HepG2 (cell line): ENCODE data around the gene PC. TPM values are rescaled to one million over a fixed set of nuclear protein-coding genes. Genes with fewer than 3 reads are reported as not detected.
A peak's percentile ranks its signal among the peaks of the same experiment; 100 is the strongest.

Experiments
- AHR ChIP-seq: IDR thresholded peaks from 2 replicates; pipeline ENCODE4 v1.6.1; 2018; ENCODE audit warnings: missing genetic modification reagents, missing compliant biosample characterization
- ASH2L ChIP-seq: fragments of 300-600, 200-600 bp; sonication (generic); IDR thresholded peaks from 2 replicates; pipeline ENCODE4 v1.7.0; 2017; ENCODE audit warnings: low read depth, mild to moderate bottlenecking, moderate library complexity, mixed read lengths, low read length; ENCODE audit not compliant: insufficient read length
- CTCF ChIP-seq: sonication (generic); formaldehyde crosslinking; IDR thresholded peaks from 2 replicates; pipeline ENCODE4 v1.5.0; 2020; ENCODE audit warnings: mild to moderate bottlenecking, missing genetic modification reagents, moderate library complexity
- ETV5 ChIP-seq: IDR thresholded peaks from 2 replicates; pipeline ENCODE4 v1.6.1; 2018; ENCODE audit warnings: missing biosample characterization, missing genetic modification reagents, inconsistent platforms, borderline replicate concordance
- FOXP4 ChIP-seq: sonication (generic); formaldehyde crosslinking; IDR thresholded peaks from 2 replicates; pipeline ENCODE4 v1.4.0; 2020; ENCODE audit warnings: missing genetic modification reagents
- HOXA3 ChIP-seq: sonication (generic); formaldehyde crosslinking; IDR thresholded peaks from 2 replicates; pipeline ENCODE4 v1.5.0; 2020; ENCODE audit warnings: missing genetic modification reagents
- RXRB ChIP-seq: IDR thresholded peaks from 2 replicates; pipeline ENCODE4 v1.6.1; 2016; ENCODE audit warnings: borderline replicate concordance, missing genetic modification reagents, missing compliant biosample characterization
- SOX5 ChIP-seq: IDR thresholded peaks from 2 replicates; pipeline ENCODE4 v1.6.1; 2016; ENCODE audit warnings: borderline replicate concordance
- SOX6 ChIP-seq, 2 experiments: fragments of 450-650 bp in 1 of 2; sonication (generic) in 1 of 2; formaldehyde crosslinking in 1 of 2; IDR thresholded peaks; 2 replicates each; pipeline versions ENCODE4 v1.4.0 to v1.6.1; 2017 to 2020; ENCODE audit warnings: antibody characterized with exemption in 1 of 2, mild to moderate bottlenecking in 1 of 2, missing genetic modification reagents in 1 of 2
- THAP11 ChIP-seq: IDR thresholded peaks from 2 replicates; pipeline ENCODE4 v1.6.1; 2016; ENCODE audit warnings: missing biosample characterization, missing genetic modification reagents
- ZBTB1 ChIP-seq: sonication (generic); formaldehyde crosslinking; IDR thresholded peaks from 2 replicates; pipeline ENCODE4 v1.4.0; 2020; ENCODE audit warnings: missing genetic modification reagents, borderline replicate concordance
- ZEB1 ChIP-seq: IDR thresholded peaks from 2 replicates; pipeline ENCODE4 v1.6.1; 2012; ENCODE audit warnings: mild to moderate bottlenecking, low read depth, inconsistent platforms; ENCODE audit not compliant: insufficient replicate concordance
- ZMYM2 ChIP-seq: sonication (generic); formaldehyde crosslinking; IDR thresholded peaks from 2 replicates; pipeline ENCODE4 v1.8.0; 2022; ENCODE audit warnings: mild to moderate bottlenecking, missing genetic modification reagents
- ZNF280B ChIP-seq: sonication (generic); formaldehyde crosslinking; IDR thresholded peaks from 2 replicates; pipeline ENCODE4 v1.5.0; 2020; ENCODE audit warnings: missing genetic modification reagents, mild to moderate bottlenecking, borderline replicate concordance
- ZNF468 ChIP-seq: sonication (generic); formaldehyde crosslinking; IDR thresholded peaks from 2 replicates; pipeline ENCODE4 v1.8.0; 2022; ENCODE audit warnings: mild to moderate bottlenecking, moderate library complexity, missing genetic modification reagents
- ZNF687 ChIP-seq: sonication (generic); formaldehyde crosslinking; IDR thresholded peaks from 2 replicates; pipeline ENCODE4 v1.5.1; 2020; ENCODE audit warnings: mild to moderate bottlenecking, missing genetic modification reagents, moderate library complexity
- ZNF770 ChIP-seq: sonication (generic); formaldehyde crosslinking; IDR thresholded peaks from 2 replicates; pipeline ENCODE4 v1.5.0; 2020; ENCODE audit warnings: mild to moderate bottlenecking, missing genetic modification reagents
- polyA plus RNA-seq, 8 experiments: library from polyadenylated mRNA; depleted of rRNA in 3 of 8; stranded (reverse) in 7 of 8; unstranded in 1 of 8; fragments of >200 nt; fragmentation: Illumina TruSeq in 4 of 8; extraction: Trizol in 4 of 8; gene quantifications; 2 replicates each; pipeline versions ENCODE4 v1.2.1 to v1.2.3, GENCODE V29; 2011 to 2016; ENCODE audit warnings: low read depth in 4 of 8, missing spikeins in 1 of 8, mixed read lengths in 1 of 8; ENCODE audit not compliant: insufficient read depth in 1 of 8
- total RNA-seq, 5 experiments: library from RNA; depleted of rRNA; stranded (reverse); fragments of >200 nt; fragmentation: Illumina TruSeq; extraction: Trizol; gene quantifications; 2 replicates each; pipeline ENCODE4 v1.2.3, GENCODE V29; 2016; ENCODE audit warnings: low read depth in 1 of 5

PC gene
- total and polyA plus RNA-seq, 2 of the 13 experiments (the other 11 are each of a cell fraction or from before 2014, with no cell fraction given) = 29.0 to 39.0 TPM

GRCh38 chr11:67002921-67003411 is 44.8 kb upstream of the PC start (continued):
- TF ChIP-seq ZMYM2 (CRISPR knock-in tag) (peak; percentile 53; the same call in 1 of the 2 replicates), ZEB1 (peak; percentile 48), THAP11 (0 out of 2 replicates have a peak, but pooled peaks have one; percentile 32), ZBTB1 (CRISPR knock-in tag) (no peak), ZNF468 (CRISPR knock-in tag) (no peak), ETV5 (CRISPR knock-in tag) (peak; percentile 19; the same call in 1 of the 2 replicates), FOXP4 (no peak), RXRB (CRISPR knock-in tag) (peak; percentile 45), SOX6 (IDR thresholded peaks at IDR 0.05) (no peak), SOX6 (CRISPR knock-in tag; IDR thresholded peaks at IDR 0.05) (peak; percentile 19; the same call in 1 of the 2 replicates), HOXA3 (CRISPR knock-in tag) (peak; percentile 29; the same call in 1 of the 2 replicates), CTCF (CRISPR knock-in tag) (peak; percentile 53), SOX5 (0 out of 2 replicates have a peak, but pooled peaks have one; percentile 11), ZNF280B (no peak), ZNF770 (CRISPR knock-in tag) (peak; percentile 23; the same call in 1 of the 2 replicates), AHR (no peak), ASH2L (peak; percentile 84), ZNF687 (CRISPR knock-in tag) (peak; percentile 53)
